Pons (tissue), 1 donor: ENCODE data around the gene RNF227.
"Not testable (repeated sequence)": the region's sequence is repeated elsewhere in the genome, so short reads cannot be mapped to it uniquely, and the experiment has no call there.

ENCODE experiments used
- DNase-seq: peaks from one replicate; pipeline ENCODE4 v3.0.0-alpha.2; 2016; ENCODE audit warnings: low spot score

The RNF227 gene

DNA sequence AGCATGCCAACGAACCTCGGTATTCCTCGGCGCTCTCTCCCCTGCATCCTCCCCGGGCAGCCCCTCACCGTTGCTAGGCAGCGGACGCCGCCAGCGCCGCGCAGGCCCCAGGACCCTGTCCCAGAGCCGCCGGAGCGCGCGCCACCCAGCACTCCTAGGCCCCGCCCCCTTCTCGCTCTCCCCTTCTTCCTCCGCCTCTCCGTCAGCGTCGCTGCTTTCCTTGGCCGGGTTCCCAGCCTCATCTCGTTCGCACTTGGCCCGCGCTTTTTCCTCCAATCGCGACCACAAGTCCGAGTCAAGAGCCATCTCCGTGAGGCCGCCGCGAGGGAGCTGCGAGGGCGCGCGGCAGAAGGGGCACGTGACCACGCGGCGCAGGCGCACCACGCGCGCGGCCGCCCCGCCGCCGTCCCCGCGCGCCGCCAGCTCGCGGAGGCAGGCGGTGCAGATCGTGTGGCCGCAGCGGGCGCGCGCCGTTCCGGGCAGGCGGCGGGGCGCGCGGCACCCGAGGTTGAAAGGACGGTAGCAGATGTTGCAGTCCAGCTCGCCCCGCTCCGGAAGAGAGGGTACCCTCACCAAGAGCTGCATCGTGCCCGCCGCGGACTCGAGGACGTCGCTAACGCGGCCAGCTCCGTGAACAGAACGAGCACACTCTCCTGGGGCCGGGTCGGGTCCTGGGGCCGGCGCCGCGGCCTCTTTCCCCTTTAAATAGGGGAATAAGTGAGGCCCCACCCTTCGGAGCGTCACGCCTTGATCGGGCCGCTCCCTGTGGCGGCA lies at the start of gene RNF227:
Gene RNF227, minus strand, starts transcription at position 679 of the 774 bp plus-strand sequence. Its CDS starts 94 bp downstream, at position 585.
- DNase-seq: peak; percentile 79

- no peak for DNase-seq
Measured at GRCh38 chr17:7961421-7961820, 45.3 kb upstream of the RNF227 start.

DNA sequence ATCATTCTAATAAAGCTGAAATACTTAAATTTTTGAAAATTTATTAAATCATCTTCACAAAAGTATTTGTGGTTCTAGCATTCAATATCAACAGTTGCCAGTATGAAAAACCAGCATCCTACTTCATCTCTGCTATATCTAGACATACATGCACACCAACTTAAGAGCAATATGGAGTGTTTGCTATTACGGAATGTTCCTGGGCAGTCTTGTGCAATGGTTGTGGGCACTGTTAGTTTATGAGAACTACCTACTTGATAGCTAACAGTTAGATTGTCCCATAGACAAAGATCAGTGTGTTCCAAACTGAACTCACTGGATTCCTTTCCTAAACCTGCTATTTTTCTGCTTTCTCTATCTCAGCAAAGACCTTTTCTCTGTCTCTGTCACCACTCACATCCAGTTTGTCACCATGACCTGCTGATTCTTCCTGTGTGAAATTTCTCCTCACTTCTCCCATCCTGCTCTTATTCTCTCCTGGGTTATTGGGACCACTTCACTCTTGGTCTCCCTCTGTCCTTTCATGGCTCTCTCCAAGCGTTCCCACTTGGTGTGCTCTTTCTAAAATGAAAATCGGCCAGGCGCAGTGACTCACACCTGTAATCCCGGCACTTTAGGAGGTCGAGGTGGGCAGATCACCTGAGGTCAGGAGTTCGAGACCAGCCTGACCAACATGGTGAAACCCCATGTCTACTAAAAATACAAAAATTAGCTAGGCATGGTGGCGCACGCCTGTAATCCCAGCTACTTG lies 43.6 kb upstream of the RNF227 start:
- DNase-seq: no peak

DNA sequence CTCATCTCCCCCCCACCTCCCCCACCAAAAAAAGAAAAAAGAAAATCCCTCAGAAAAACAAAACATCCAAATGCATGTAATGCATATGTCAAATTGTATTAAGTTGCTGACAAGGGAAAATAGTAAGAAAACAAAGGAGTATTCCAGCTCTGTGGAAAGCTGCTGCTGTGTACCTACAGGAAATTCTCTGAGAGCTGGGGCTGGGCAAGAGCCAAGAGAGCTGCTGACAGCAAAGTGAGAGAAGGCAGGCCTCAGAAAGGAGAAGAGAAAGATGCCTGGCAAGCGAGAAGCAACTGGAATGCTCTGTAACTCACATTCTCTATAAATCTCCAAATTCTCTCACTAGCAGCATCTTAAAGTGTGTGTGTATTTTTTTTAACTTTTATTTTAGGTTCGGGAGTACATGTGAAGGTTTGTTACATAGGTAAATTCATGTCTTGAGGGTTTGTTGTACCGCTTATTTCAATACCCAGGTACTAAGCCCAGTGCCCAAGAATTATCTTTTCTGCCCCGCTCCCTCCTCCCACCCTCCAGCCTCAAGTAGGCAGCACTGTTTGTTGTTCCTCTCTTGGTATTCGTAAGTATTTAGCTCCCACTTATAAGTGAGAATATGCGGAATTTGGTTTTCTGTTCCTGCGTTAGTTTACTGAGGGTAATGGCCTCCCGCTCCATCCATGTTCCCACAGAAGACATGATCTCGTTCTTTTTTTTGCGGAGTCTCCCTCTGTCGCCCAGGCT lies 40.3 kb upstream of the RNF227 start:
- DNase-seq: peak; percentile 14

- DNase-seq: no peak
Measured at GRCh38 chr17:7955414-7956227, 39.5 kb upstream of the RNF227 start.

DNA sequence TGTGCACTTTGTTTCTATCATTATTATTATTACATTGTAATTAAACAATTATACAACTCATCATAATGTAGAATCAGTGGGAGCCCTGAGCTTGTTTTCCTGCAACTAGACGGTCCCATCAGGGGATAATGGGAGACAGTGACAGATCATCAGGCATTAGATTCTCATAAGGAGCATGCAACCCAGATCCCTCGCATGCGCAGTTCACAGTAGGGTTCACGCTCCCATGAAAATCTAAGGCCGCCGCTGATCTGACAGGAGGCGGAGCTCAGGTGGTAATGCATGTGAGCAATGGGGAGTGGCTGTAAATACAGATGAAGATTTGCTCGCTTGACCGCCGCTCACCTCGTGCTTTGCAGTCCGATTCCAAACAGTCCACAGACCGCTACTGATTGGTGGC lies 37.2 kb upstream of the RNF227 start:
- DNase-seq: not testable (repeated sequence)

DNA sequence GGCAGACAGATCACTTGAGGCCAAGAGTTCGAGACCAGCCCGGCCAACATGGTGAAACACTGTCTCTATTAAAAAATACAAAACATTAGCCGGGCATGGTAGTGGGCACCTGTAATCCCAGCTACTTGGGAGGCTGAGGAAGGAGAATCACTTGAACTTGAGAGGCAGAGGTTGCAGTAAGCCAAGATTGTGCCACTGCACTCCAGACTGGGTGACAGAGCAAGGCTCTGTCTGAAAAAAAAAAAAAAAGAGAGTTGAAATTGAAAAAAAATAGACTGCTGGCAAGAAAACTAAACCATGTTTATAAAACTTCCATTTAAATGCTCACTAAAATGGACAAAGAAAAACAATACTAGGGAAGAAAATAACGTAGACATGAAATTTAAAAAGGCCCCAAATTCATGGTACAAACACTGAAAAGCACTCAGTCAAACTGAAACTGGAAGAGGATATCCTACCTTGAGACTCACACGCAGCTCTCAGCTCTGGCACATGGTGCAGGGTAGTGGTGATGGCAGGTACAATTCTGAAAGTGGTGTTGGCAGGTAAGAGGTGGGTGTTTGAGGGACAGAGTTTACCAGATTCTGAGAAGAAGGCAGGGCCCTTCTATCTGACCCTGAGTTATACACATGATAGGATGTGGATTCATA lies 35.2 kb upstream of the RNF227 start:
- no peak for DNase-seq

GRCh38 chr17:7950578-7950977 lies 34.5 kb upstream of the RNF227 start:
- DNase-seq: no peak

DNA sequence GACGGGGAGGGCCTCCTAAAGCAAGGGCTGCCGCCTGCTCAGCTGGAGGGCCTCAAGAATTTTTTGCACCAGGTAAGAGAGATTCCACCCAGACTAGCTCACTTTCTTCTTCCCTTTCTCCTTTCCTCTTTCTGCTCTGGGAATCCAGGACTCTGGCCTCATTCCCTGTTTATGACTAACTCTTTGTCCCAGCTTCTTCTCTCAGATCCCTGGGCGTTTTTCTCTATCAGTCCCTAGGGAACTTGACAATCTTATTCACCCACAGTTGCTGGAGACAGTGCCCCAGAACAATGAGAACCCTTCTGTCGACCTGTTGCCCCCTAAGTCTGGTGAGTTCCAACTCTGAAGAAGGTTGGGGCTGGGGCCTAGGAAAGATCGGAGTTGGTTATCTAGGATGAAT lies 31.6 kb upstream of the RNF227 start:
- DNase-seq: no peak

- DNase-seq: no peak
Measured at GRCh38 chr17:7946441-7946840, 30.4 kb upstream of the RNF227 start.

- DNase-seq: no peak
Measured at GRCh38 chr17:7945651-7946050, 29.6 kb upstream of the RNF227 start.

DNA sequence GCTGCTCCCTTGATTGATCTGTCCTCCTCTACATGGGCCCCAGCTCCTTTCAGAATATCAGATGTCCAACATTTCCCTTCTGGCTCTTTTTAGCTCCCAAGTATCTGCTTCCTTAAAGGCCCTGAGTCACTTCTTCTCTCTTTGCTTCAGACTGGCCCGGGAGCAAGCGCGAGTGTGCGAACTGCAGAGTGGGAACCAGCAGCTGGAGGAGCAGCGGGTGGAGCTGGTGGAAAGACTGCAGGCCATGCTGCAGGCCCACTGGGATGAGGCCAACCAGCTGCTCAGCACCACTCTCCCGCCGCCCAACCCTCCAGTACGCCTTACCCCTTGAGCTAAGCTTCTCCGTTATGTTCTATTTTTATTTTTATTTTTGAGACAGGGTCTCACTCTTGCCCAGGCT lies 28.2 kb upstream of the RNF227 start:
- DNase-seq: no peak

DNA sequence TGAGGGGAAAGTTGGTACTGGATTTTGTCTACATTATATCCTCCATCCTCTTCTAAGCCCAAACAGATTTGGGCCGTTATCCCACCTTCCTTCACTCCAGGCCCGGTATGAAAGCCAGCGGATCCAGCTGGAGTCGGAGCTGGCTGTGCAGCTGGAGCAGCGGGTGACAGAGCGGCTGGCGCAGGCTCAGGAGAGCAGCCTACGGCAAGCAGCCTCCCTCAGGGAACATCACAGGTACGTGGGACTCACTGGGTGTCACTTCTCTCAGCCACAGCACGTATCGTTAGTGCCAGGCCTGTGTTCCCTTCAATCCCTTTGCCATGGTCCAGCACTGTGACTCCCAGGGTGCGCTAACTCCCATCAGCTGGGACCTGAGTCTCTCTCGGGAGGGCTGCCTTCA lies 27.2 kb upstream of the RNF227 start:
- no peak for DNase-seq

- no peak for DNase-seq
Measured at GRCh38 chr17:7940743-7941142, 24.7 kb upstream of the RNF227 start.

DNA sequence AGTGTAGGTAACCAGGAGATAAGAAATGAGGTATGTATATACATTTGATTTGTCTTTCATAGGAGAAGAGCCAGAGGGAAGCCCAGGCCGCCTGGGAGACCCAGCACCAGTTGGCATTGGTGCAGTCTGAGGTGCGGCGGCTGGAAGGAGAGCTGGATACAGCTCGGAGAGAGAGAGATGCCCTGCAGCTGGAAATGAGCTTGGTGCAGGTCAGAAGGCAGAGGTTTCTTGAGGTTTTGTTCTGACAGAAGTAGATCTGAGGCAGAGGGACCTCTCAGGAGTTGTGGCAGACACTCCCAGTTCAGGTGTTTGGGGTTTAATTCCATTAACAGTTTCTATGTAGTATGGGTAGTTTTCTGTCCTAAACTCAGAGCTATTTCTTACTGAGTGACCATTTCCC lies 23.9 kb upstream of the RNF227 start:
- no peak for DNase-seq

DNA sequence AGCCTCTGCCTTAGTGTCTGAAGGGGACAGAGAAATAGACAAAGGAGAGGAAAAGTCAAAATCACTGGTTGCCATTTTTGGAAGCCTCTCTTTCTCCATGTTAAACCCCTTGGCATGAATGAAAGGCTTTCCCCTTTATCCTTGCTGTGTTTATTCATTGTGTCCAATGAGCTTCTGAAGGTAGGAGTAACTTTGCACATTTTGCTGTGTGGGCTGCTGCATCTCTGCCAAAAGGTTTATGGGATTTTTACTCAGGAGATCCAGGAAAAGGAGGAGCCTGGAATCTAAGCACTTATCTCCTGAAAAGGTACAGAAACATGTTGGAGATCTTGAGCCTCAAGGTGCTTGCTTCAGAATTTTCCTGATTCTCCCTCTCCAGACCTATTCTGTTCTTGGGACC lies 19.8 kb upstream of the RNF227 start:
- DNase-seq: no peak

DNA sequence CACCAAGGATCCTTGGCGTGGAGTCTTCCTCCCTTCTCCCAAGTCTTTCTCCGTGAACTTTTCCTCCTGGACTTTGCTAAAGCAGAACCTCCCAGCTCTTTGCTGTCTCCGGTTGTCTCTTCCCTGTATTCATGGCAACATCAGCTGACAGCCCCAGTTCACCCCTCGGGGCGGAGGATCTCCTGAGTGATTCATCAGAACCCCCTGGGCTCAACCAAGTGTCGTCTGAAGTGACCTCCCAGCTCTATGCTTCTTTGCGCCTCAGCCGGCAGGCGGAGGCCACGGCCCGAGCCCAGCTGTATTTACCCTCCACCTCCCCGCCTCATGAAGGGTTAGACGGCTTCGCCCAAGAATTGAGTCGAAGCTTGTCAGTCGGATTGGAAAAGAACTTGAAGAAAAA lies 16.9 kb upstream of the RNF227 start:
- DNase-seq: peak; percentile 15

DNA sequence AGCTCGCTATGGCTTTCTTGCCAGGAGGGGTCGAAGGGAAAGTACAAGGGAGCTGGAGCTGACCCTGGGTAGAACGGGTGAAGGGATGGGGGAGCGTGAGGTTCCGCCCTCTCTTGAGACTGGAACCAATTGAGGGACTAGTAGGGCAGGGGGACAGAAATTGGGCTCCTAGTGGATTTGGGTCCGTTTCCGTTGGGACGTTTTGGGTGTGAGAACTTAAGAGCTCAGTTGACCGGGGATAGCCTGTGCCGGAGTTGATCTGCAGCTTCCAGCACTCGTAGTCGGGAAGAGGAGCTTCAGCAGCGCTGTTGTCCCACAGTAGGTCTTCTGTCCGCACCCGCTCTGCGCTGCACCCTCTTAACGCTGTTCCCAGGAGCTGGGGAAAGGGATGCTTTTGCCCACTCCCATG lies 16.4 kb upstream of the RNF227 start:
- peak; percentile 32 for DNase-seq

DNA sequence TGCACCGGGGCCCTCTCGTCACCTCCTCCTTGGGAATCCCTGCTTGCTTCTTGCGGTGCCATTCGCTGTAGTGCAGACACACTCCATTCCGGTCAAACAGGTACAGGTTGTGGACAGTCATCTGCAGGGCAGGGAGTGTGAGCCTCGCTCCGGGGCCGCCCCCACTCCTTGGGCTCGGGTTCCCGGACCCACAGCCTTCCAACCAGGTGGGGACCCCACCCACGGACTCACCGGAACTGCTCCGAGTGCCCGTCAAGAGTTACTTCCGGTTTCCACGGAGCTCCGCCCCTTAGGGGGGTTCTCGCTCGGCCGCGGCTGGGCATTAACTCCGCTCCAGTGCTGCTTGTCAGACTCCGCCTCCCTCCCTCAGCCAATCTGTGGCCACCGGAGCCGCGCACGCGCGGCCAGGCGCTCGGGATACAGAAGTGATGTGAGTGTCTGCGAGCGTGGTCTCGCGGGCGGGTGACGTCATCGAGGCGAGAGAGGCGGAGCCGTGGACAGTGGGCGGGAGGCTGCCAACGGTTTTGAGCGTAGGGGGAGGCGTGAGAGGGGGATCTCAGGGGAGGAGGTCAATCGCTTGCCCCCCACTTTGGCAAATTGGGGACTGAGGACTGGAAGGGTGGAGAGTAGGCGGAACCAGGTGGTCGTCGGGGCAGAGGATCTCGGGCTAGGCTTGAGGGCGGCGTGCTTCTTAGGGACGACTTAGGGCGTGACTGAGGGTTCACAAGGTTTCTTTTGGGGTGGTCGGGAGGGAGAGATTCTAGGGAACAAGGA lies 15.8 kb upstream of the RNF227 start, which contains the start of the genes CNTROB and TRAPPC1:
Gene CNTROB, plus strand, starts transcription at position 498 of the 774 bp plus-strand sequence. CDS start 874 bp downstream, outside the sequence.
Gene TRAPPC1, minus strand, starts transcription at position 238 of the 774 bp plus-strand sequence. Its CDS starts 117 bp downstream, at position 121.
- peak; percentile 99 for DNase-seq
